GM23338 (cell line): ENCODE results near the gene DBH.

Source experiments
- CREB1 ChIP-seq: fragments of 250-450 bp; sonication (Bioruptor Pico); IDR thresholded peaks from 2 replicates; pipeline ENCODE4 v1.5.0; 2020; ENCODE audit warnings: low read depth, mild to moderate bottlenecking, moderate library complexity
- CTCF ChIP-seq, 2 experiments: fragments of 200-600 bp in 1 of 2; sonication (generic) in 1 of 2; conservative IDR thresholded peaks; 2 replicates each; pipeline versions ENCODE4 v1.5.1 to v1.6.1; 2016 to 2017; ENCODE audit warnings: antibody characterized with exemption in 2 of 2, low read depth in 2 of 2, mild to moderate bottlenecking in 2 of 2, moderate library complexity in 1 of 2
- EZH2 ChIP-seq: fragments of 200-600 bp; sonication (generic); IDR thresholded peaks from one replicate; pipeline ENCODE4 v1.8.0; 2017; ENCODE audit warnings: antibody characterized with exemption, mild to moderate bottlenecking, low read depth; ENCODE audit not compliant: unreplicated experiment
- EZH2phosphoT487 ChIP-seq: fragments of 200-600 bp; sonication (generic); IDR thresholded peaks from one replicate; pipeline ENCODE4 v1.8.1; 2018; ENCODE audit warnings: antibody characterized with exemption; ENCODE audit not compliant: unreplicated experiment
- POLR2AphosphoS5 ChIP-seq: IDR thresholded peaks from 2 replicates; pipeline ENCODE4 v1.6.1; 2016; ENCODE audit warnings: antibody characterized with exemption, low read depth
- REST ChIP-seq: IDR thresholded peaks from one replicate; pipeline ENCODE4 v1.6.1; 2018; ENCODE audit warnings: antibody characterized with exemption; ENCODE audit not compliant: unreplicated experiment
- TF ChIP-seq, protein P1 (sequence below): fragments of 250-450 bp; sonication (Bioruptor Pico); IDR thresholded peaks from 2 replicates; pipeline ENCODE4 v1.5.0; 2020; ENCODE audit warnings: mild to moderate bottlenecking, moderate library complexity

DNA sequence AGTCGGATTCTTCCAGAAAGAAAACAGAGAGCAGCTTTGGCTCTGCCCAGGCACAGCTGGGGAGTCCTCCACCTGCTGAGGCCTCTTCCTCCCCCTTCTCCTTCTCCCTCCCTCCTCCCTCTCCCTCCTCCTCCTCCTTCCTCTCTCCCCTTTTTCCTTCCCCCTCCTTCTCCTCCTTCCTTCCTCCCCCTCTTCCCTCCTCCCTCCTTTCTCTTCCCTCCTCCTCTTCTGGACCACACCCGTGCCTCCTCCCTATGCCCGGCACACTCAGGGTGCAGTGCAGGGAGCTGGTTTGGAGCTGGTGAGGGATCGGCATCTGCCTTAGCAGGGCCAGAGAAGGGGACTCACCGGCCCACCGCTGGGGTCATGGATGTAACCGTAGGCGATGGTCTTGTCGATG, 30.2 kb downstream of the DBH start:
- no peak for TF ChIP-seq CTCF (conservative IDR thresholded peaks at IDR 0.05; ENCODE audit: low read depth in 2 of 2)
- TF ChIP-seq REST, result no peak
- no peak for TF ChIP-seq POLR2AphosphoS5
- no peak for TF ChIP-seq EZH2
- no peak for TF ChIP-seq EZH2phosphoT487
- TF ChIP-seq, protein P1, sequence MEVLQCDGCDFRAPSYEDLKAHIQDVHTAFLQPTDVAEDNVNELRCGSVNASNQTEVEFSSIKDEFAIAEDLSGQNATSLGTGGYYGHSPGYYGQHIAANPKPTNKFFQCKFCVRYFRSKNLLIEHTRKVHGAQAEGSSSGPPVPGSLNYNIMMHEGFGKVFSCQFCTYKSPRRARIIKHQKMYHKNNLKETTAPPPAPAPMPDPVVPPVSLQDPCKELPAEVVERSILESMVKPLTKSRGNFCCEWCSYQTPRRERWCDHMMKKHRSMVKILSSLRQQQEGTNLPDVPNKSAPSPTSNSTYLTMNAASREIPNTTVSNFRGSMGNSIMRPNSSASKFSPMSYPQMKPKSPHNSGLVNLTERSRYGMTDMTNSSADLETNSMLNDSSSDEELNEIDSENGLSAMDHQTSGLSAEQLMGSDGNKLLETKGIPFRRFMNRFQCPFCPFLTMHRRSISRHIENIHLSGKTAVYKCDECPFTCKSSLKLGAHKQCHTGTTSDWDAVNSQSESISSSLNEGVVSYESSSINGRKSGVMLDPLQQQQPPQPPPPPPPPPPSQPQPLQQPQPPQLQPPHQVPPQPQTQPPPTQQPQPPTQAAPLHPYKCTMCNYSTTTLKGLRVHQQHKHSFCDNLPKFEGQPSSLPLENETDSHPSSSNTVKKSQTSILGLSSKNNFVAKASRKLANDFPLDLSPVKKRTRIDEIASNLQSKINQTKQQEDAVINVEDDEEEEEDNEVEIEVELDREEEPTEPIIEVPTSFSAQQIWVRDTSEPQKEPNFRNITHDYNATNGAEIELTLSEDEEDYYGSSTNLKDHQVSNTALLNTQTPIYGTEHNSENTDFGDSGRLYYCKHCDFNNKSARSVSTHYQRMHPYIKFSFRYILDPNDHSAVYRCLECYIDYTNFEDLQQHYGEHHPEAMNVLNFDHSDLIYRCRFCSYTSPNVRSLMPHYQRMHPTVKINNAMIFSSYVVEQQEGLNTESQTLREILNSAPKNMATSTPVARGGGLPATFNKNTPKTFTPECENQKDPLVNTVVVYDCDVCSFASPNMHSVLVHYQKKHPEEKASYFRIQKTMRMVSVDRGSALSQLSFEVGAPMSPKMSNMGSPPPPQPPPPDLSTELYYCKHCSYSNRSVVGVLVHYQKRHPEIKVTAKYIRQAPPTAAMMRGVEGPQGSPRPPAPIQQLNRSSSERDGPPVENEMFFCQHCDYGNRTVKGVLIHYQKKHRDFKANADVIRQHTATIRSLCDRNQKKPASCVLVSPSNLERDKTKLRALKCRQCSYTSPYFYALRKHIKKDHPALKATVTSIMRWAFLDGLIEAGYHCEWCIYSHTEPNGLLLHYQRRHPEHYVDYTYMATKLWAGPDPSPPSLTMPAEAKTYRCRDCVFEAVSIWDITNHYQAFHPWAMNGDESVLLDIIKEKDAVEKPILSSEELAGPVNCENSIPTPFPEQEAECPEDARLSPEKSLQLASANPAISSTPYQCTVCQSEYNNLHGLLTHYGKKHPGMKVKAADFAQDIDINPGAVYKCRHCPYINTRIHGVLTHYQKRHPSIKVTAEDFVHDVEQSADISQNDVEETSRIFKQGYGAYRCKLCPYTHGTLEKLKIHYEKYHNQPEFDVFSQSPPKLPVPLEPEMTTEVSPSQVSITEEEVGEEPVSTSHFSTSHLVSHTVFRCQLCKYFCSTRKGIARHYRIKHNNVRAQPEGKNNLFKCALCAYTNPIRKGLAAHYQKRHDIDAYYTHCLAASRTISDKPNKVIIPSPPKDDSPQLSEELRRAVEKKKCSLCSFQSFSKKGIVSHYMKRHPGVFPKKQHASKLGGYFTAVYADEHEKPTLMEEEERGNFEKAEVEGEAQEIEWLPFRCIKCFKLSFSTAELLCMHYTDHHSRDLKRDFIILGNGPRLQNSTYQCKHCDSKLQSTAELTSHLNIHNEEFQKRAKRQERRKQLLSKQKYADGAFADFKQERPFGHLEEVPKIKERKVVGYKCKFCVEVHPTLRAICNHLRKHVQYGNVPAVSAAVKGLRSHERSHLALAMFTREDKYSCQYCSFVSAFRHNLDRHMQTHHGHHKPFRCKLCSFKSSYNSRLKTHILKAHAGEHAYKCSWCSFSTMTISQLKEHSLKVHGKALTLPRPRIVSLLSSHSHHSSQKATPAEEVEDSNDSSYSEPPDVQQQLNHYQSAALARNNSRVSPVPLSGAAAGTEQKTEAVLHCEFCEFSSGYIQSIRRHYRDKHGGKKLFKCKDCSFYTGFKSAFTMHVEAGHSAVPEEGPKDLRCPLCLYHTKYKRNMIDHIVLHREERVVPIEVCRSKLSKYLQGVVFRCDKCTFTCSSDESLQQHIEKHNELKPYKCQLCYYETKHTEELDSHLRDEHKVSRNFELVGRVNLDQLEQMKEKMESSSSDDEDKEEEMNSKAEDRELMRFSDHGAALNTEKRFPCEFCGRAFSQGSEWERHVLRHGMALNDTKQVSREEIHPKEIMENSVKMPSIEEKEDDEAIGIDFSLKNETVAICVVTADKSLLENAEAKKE (CRISPR knock-in tag), result no peak
- TF ChIP-seq CREB1, result no peak
